Activated CD4-positive, alpha-beta T cell treated with anti-CD3 and anti-CD28 coated beads for 1 hour (primary cell): Measurements from ENCODE around the gene CCNG1.
"Not testable (repeated sequence)": the region's sequence is repeated elsewhere in the genome, so short reads cannot be mapped to it uniquely, and the experiment has no call there.

Experiments used
- DNase-seq: peaks from one replicate; pipeline ENCODE4 v3.0.0-alpha.2; 2020

CCNG1 gene, protein sequence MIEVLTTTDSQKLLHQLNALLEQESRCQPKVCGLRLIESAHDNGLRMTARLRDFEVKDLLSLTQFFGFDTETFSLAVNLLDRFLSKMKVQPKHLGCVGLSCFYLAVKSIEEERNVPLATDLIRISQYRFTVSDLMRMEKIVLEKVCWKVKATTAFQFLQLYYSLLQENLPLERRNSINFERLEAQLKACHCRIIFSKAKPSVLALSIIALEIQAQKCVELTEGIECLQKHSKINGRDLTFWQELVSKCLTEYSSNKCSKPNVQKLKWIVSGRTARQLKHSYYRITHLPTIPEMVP

DNA sequence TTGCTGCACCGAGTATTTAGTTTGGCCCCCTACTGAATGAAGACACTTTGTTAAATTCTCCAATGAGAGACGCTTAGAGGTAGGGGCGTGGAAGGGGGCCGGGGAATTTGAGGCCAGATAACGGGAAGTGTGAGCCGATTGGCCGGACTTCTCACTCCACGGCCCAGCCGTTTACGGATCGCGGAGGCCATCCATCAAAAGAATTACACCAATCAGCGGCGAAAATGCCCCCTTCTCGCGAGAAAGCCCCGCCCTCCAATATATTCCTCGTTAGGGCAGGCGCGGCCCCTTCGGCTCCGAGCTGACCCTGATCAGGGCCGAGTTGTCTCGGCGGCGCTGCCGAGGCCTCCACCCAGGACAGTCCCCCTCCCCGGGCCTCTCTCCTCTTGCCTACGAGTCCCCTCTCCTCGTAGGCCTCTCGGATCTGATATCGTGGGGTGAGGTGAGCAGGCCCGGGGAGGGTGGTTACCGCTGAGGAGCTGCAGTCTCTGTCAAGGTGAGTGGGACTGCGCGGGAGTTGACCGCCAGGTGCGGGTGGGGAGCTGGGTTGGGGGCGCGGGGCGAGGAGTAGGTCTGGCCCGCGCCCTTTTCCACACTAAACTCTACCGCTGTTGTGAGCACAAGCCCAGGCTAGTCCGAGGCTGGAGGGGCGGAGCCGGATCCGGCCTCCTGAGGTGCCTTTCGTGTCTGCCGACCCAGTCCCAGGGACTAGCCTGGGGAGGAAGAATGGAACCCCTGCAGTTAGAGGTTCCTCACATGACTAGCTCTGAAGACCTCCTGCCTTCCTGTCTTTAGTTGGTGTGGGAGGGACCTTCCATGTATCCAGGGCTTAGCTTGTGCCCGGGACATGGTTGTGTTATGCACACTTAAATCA lies at the start of gene CCNG1:
Gene CCNG1 (plus strand): TSS at position 287 of the 874 bp plus-strand sequence. CDS start 1,662 bp downstream, outside the sequence.
- DNase-seq = peak; percentile 78

DNA sequence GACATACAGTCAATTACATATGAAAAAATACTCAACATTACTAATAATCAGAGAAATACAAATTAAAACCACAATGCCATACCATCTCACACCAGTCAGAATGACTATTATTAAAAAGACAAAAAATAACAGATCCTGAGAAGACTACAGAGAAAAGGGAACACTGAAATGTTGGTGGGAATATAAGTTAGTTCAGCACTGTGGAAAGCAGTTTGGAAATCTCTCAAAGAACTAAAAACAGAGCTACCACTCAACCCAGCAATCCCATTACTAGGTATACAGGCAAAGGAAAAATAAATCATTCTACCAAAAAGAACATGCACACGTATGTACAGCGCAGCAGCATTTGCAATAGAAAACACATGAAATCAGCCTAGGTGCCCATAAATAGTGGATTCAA lies 41.6 kb upstream of the CCNG1 start:
- DNase-seq = no peak

DNA sequence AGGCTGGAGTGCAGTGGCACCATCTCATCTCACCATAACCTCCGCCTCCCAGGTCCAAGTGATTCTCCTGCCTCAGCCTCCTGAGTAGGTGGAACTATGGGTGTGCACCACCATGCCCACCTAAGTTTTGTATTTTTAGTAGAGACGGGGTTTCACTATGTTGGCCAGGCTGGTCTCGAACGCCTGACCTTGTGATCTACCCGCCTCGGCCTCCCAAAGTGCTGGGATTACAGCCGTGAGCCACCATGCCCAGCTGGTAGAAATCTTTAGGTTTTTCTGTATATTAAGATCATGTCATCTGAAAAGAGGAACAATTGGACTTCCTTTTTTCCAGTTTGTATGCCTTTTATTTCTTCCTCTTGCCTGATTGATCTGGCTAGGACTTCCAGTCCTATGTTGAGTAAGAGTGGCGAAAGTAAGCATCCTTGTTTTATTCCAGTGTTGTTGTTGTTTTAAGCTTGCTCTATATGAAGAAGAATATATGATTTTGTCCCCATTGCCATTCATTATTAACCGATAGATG lies 40.5 kb upstream of the CCNG1 start:
- not testable (repeated sequence) for DNase-seq

DNA sequence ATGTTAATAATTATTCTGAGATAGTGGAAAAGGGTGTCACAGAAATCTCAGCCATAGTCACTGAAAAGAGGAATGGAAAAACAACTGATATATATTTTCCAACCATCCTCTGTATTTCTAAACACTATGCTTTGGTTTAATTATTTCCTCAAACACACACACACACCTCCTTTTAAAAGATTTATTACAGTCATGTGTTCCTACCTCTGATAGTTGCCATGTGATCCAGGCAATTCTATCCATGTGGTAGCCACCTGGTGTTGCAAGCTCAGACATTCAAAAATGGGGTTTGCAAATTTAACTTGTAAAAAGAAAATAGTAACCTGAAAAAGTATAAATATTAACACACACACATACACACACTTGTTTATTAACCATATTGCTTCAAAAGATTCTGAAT lies 40.0 kb upstream of the CCNG1 start:
- no peak for DNase-seq

DNA sequence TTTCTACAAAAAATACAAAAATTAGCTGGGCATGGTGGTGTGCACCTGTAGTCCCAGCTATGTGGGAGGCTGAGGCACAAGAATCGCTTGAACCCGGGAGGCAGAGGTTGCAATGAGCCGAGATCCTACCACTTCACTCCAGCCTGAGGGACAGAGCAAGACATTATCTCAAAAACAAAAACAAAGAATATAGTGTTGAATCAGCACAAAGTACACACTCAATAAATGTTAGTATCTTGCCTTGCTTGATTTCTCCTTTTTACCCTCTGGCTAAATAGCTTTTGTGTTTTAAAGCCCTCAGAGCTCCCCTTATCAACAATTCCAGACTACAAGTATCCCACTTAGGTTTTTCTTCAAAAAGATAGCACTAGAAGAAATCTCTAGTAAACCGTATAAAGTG lies 37.5 kb upstream of the CCNG1 start:
- no peak for DNase-seq

DNA sequence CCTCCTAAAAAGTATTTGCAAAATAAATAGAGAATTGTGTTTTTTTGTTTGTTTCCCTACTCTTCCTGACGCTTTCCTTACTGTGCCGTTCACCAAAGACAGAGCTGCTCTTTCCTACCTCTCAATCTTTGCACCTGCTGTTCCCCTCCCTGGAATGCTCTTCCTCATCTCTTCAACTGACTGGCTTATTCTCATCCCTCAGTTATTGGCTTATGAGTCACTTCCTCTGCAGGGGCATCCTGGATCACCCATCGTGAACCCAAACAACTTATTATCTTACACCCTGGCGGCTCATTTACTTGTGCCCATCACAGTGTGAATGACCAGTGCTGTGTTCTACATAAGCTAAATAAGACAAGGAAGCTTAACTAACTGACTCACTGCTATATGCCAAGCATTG lies 36.1 kb upstream of the CCNG1 start:
- no peak for DNase-seq

DNA sequence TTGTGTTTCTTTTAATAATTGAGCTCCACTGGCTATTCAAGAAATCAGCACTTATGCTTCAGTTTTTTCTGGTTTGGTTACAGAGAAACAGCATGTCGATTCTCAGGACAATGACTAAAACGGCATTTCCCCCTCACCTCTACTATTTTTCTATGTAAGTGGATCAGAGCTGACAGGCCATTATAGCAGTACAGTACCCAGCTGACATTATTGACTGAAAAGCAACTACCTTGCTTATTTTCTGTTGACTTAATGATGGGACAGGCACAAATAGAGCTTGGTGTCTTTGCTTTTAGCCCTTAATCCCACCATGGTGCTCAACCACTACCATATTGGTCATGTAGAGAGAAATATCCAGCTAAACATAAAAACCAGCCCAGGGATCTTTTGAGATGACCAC lies 35.4 kb upstream of the CCNG1 start:
- no peak for DNase-seq

DNA sequence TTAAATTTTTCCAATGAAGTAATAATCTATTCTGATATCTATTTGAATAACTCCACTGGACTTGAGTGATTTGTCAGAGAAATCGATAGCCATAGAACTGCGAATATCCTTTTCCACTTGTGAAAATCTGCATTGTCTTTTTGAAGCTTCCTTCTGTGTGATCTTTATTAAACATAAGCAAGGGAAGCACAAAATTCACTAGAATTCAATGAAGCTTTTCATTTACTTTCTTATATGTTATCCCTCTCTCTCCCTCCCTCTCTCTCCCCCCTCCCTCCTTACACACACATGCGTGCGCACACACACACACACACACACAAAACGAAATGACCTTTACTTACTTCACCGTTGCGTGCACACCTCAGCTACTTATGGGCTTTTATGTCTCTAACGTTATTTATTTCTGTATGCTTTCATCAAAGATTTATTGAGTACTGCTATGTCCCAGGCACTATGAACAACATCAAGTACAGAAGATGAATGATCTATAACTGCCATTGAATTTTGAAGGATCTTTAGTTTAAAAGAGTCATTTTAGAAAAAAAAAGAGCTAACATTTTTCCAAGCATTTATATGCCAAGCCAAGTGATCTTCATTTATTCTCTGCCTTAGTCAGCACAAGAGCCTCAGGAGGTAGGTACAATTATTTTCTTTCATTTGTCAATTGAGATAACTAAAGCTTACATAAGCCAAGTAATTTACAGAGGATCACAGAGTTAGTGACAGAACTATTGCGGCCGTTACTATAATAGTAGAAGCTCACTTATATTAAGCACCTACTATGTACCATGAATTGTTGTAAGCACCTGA lies 32.8 kb upstream of the CCNG1 start:
- DNase-seq = no peak

DNA sequence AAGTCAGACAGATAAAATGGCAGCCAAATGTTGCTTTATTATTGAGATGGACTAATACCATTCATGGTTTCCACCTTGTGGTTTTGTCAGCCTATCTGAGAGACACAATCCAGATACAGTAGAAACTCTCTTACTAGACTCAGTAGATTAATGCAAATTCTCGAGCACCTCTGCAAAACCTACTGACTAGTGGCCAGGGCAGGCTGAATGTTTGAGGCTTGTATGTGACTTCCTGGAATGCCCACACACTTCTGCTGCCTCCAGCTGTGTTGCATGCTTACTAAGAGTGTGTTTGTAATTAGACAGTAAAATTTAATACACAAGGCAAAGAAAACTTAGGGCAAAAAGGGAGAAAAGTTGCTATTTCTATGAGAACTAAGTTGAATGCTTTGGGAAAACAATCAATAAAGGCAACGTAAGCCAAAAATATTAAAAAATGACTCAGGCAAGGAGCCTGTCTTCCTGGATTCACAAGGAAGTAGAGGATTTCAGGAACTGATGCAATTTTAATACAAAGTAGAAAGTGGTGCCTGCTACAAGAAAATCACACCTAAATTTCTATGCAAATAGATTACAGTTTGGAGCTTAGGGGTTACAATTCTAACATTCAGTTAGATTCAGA lies 30.2 kb upstream of the CCNG1 start:
- no peak for DNase-seq

DNA sequence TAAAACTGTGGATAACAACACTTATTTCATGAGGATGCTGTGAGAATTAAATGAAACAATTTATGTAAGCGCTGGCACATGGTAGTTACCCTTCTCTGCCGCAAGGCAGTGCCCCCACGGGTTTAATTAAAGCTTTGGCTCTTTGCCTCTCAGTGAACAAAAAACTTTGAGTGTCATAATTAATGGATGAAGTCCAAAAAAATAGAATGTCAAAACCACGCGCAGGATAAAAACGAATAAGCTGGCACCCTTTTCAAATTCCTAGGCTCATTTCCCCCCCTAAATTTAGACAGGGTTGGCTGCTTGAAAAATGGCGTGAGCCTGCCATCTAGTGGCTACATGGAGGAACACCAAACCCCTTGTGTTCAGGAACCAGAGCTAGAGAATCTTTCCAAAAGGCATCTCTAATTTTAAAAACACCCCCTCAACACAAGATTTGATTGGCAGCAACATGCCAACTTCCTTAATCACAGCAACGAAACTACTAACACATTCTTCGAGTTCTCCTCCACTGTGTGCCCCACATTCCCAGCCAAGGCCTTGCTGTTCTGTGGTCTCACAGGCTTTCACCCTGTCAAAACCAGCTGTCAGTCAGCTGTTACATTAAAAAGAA lies 29.0 kb upstream of the CCNG1 start:
- peak; percentile 40 for DNase-seq

DNA sequence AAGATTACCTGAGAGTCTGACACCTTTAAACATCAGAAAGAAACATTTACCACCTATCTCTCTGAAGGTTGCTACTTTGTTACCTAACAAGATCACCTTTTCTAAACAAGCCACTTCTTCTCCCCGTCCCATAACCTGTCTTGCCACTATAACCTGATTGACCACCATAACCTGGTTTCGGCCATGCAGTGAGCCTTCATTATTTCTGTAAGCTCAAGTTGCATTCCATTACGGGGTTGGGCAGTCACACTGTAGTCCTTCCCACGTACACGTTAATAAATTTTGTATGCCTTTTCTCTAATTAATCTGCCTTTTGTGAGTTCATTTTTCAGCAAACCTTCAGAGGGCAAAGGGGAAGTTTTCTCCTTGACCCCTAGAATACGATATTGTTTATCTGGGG lies 28.0 kb upstream of the CCNG1 start:
- DNase-seq = no peak

DNA sequence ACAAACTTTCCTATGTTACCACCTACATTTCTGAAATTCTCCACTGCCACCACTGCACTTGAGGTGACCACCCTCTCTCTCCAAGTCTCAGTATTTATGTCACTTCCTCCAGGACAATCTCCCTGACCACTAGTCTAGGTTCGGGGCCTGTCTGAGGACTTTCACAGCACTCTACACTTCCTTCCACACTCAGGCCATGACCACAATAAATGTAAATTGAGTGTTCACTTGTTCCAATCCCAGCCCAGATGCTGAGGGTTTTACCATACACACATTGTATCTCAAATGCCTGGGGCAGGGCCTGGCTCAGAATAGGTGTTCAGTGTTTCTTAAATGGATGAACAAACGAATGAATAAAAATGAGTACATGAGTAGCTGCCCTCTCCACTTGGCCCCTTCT lies 26.9 kb upstream of the CCNG1 start:
- no peak for DNase-seq

DNA sequence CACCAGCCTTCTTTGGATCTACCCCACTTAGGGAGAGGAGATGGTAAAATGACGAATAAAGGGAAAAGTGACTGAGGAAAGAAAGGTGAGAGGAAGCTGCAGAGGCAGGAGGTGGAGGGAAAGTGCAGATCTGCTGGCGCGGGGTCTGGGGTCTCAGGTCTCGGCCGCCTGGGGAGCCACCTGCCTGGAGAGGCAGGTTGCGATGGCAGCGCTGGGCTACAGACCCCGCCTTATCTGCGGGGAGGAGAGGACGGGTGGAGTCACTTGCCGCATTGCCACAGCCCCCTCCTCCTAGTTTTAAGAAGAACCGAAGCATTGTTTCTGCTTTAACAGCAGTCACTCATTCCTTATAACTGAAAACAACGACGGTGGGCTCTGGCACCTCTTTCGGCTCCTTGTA lies 21.7 kb upstream of the CCNG1 start:
- DNase-seq = not testable (repeated sequence)

DNA sequence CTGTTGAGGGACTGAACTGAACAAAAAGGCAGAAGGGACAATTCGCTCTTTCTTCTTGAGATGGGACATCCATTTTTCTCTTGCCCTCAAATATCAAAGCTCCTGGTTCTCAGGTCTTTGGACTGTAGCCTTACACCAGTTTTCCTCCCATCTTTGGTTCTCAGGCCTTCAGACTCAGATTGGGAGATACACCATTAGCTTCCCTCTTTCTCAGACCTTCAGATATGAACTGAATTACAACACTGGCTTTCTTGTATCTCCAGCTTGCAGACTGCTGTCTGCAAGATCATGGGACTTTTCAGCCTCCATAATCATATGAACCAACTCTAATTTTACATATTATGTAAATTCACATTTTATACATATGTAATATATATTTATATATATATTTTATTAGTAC lies 12.6 kb upstream of the CCNG1 start:
- no peak for DNase-seq

DNA sequence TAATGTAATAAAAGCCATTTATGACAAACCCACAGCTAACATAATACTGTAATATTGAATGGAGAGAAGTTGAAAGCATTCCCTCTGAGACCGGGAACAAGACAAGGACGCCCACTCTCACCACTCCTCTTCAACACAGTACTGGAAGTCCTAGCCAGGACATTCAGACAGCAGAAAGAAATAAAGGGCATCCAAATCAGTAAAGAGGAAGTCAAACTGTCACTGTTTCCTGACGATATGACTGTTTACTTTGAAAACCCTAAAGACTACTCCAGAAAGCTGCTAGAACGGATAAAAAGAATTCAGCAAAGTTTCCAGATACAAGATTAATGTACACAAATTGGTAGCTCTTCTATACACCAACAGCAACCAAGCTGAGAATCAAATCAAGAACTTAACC lies 11.3 kb upstream of the CCNG1 start:
- DNase-seq = not testable (repeated sequence)

DNA sequence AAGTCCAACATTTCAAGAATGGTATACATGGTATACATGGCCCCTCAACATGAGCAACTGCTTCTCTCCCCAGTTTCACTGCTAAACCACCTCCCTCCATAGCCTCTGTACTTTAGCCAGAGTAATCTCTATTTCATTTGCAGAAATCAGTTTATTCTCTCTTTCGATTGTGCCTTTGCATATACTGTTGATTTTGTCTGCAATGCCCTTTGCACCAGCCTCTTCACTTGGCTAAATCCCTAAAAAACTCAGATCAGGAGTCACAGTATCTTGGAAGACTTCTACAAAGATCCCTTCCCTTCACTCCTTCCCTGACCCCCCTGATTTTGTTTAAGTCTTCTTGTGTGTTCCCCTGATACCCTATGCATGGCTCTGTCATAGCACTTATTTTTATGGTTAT lies 4.9 kb upstream of the CCNG1 start:
- no peak for DNase-seq

DNA sequence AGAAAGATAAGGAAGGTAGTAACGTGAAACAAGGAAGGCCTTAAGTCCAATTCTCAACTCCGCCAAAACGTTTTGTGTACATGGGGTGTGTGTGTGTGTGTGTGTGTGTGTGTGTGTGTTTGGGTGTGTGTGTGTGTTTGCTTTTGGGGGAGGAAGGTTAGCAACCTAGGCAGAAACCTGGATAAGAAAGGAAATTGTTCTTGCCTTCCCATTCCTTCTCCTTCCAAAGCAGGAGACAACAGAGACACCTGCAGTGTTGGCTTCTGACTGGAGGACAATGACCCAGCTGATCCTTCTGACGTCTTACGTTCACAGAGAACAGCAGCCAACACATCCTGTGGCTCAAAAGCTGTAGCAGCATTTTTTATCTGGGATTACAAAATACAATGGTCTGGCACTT lies 4.1 kb upstream of the CCNG1 start:
- DNase-seq = no peak

DNA sequence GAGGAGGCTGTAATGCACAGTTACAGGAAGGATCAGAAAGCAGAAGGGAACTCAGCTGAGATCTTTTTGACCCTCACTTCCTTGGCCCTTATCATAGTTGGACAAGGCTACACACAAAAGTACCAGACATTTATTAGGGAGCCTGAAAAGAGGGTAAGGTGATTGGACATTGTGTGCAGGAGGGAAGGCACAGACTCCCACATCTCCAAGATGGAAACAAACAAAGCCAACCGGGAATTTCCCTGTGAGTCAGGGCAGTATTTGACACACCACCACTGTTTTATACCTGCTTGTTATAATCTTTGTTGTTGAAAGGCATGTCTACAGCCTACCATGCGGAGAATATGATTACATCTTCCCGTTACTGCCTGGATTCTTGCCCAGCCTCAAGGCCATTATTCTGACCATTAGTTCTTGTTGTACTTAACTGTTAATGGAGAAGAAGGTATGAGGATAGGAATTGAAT lies 3.0 kb upstream of the CCNG1 start:
- DNase-seq = no peak

DNA sequence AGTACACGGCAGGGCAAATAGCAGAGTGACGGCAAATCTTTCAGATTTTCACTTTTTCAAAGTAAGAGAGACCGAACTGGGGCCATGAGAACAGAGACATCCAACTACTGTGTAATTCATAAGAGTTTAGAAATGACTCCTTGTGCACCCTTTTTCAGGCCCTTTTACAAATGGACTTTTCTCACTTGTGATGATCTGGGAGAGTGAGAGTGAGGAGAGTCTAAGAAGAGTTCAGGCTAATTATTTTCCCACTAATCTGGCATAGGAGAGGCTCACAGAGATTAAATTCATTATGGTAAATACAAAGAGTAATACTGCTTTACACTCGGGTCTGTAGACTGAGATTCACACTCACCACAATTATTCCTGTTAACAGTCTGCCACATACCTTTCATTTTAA lies 880 bp upstream of the CCNG1 start:
- DNase-seq = no peak

DNA sequence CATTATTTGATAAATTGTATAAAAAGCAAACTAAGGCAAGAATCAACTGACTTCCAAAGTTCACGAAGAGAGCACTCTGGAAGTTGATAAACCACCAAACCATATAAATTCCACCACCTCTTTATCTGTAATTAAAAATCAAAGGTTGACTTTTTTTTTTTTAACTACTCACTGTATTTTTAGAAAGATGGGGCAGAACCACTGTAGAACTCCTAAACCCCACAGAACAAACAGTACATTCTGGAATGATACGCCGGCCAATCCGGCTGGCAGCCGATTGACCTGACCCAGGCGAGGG lies 435 bp upstream of the CCNG1 start:
- DNase-seq = no peak

DNA sequence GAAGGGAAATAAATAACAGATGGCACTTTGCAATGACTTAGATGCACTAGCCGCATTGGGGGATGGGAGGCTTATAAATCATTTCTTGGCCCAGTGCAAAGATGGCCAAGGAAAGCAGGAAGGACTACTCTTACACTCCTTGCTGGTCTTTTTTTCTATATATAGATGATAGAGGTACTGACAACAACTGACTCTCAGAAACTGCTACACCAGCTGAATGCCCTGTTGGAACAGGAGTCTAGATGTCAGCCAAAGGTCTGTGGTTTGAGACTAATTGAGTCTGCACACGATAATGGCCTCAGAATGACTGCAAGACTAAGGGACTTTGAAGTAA lies 1.7 kb downstream of the CCNG1 start:
- no peak for DNase-seq

DNA sequence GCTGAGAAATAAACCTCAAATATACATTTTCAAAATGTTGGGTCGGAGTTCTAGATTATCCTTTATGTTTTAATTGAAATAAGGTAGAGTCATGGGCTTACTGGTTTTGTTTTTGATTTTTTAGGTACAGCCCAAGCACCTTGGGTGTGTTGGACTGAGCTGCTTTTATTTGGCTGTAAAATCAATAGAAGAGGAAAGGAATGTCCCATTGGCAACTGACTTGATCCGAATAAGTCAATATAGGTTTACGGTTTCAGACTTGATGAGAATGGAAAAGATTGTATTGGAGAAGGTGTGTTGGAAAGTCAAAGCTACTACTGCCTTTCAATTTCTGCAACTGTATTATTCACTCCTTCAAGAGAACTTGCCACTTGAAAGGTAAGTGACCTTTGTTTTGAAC lies 3.6 kb downstream of the CCNG1 start:
- no peak for DNase-seq

DNA sequence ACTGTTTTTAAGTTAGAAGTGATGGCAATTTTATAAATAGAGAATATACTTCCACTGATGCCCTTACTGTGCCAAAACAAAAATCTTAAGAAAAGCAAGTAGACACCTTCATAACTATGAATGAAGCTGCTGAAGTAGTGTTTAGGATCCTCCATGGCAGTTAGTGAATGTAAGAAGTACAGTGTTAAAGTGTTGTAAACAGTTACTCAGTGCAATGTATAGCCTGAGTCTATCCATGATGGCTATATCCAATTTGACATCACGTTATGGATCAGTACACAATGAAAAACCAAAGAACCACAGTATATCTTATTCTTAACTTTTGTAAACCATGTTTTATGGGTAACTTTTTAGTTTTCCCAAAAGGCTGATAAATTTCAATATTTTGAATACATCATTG lies 7.1 kb downstream of the CCNG1 start:
- DNase-seq = no peak
